Measurements from ENCODE around the gene MBTPS1. TPM values are rescaled to one million over a fixed set of nuclear protein-coding genes. Genes with fewer than 3 reads are reported as not detected.

MBTPS1 gene
- total RNA-seq, 1 donor from 2014 or later = 53.2 TPM

Other genes starting within 250 kb of the MBTPS1 start
- gene MLYCD, start 217.8 kb downstream of the MBTPS1 start, total RNA-seq = 20.1 TPM
- 12.6 TPM for gene OSGIN1, start 163.7 kb downstream of the MBTPS1 start, total RNA-seq
- gene NECAB2, start 148.7 kb downstream of the MBTPS1 start, total RNA-seq = 2.5 TPM
- gene SLC38A8, start 74.1 kb downstream of the MBTPS1 start, total RNA-seq = not detected
- gene HSDL1, start 28.2 kb upstream of the MBTPS1 start, total RNA-seq = 17.4 TPM
- gene DNAAF1, start 28.4 kb upstream of the MBTPS1 start, total RNA-seq = not detected
- gene TAF1C, start 70.1 kb upstream of the MBTPS1 start, total RNA-seq = 20.9 TPM
- 0.24 TPM for gene ADAD2, start 74.2 kb upstream of the MBTPS1 start, total RNA-seq
- gene KCNG4, start 123.1 kb upstream of the MBTPS1 start, total RNA-seq = not detected
- gene WFDC1, start 177.9 kb upstream of the MBTPS1 start, total RNA-seq = 1.0 TPM

All from cardiac septum (tissue), 1 donor.